ENCODE measurements around the gene NAT8L.

GRCh38 chr4:2042204-2042946, 16.8 kb upstream of the NAT8L start:
- no peak for TF ChIP-seq YY1 (IDR thresholded peaks at IDR 0.05; ENCODE audit: insufficient read depth, insufficient read length)
- TF ChIP-seq ZNF274 (IDR thresholded peaks at IDR 0.05; ENCODE audit: low read depth, low read length), result no peak
- TF ChIP-seq SUZ12 (IDR thresholded peaks at IDR 0.05; ENCODE audit: extremely low read depth, insufficient read depth, insufficient read length), result no peak

Measured in NT2/D1 (cell line).